ENCODE results near the gene GGNBP2. TPM values are rescaled to one million over a fixed set of nuclear protein-coding genes. Genes with fewer than 3 reads are reported as not detected.
"Not testable (repeated sequence)": the region's sequence is repeated elsewhere in the genome, so short reads cannot be mapped to it uniquely, and the experiment has no call there.

GGNBP2 gene
- total and polyA plus RNA-seq, 2 of the 8 experiments (the other 6 are each of a cell fraction or from before 2014, with no cell fraction given) = 29.2 to 35.8 TPM

DNA sequence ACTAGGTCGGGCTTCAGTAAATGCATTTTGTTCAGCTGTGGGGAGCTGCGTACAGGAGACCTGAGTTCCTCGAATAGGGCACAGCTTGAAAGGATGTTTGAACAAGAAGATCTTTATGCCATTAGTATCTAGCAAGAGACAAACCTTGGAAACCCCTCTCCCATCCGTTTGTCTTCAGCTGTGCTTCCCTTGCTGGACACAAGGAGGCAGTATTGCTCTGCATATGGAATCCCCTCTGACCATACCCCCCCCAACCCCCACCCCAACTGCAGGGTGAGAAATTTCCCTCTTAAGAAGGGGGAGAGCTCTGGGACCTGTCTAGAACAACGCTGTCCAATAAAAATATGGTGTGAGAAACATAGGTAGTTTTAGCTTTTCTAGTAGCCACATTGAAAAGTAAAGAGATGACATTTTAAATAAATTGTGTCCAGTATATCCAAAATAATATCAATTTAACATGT, 58.2 kb downstream of the GGNBP2 start (continued):
- no peak for TF ChIP-seq POLR2A (IDR thresholded peaks at IDR 0.05; ENCODE audit: control extremely low read depth in 1 of 2, low read depth in 2 of 2, low read length in 2 of 2)
- TF ChIP-seq ATF2 (IDR thresholded peaks at IDR 0.05; ENCODE audit: low read length) = no peak

DNA sequence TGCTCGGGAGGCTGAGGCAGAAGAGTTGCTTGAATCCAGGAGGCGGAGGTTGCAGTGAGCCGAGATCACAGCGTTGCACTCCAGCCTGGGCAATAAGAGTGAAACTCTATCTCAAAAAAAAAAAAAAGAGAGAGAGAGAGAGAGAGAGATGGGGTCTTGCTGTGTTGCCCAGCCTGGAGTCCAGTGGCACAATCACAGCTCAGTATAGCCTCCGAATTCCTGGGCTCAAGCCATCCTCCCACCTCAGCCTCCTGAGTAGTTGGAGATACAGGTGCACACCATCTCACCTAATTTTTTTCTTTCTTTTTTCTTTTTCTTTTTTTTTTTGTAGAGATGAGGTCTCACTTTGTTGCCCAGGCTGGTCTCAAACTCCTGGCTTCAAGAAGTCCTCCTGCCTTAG, 60.3 kb downstream of the GGNBP2 start:
- ChIA-PET CTCF (ENCODE audit: partially characterized antibody) (interaction anchor here (2.9 to 5.6 kb wide), 2 partner anchors 10 to 20 kb away, joined by 35 to 84 read pairs; no protein-coding TSS in a partner anchor), POLR2A (ENCODE audit: partially characterized antibody) (interaction anchor here (1.7 kb wide), 1 partner anchor 143 kb away, joined by 4 read pairs; no protein-coding TSS in a partner anchor)
- not testable (repeated sequence) for H3K23ac ChIP-seq (ENCODE audit: insufficient read length); H2BK20ac ChIP-seq (ENCODE audit: low read length); H3K9ac ChIP-seq (replicated peaks in 1 of 4; ENCODE audit: extremely low read depth in 1 of 4, low read depth in 3 of 4, low read length in 3 of 4); H3K56ac ChIP-seq (replicated peaks; ENCODE audit: insufficient read length, low read depth, low read length); H3K79me1 ChIP-seq (ENCODE audit: low read depth, low read length); H4K91ac ChIP-seq (replicated peaks; ENCODE audit: insufficient read length, low read length); H3K14ac ChIP-seq (ENCODE audit: insufficient read length); H3K4ac ChIP-seq (replicated peaks; ENCODE audit: insufficient read length, low read depth, low read length); H2AK5ac ChIP-seq (ENCODE audit: low read depth, low read length); FAIRE-seq; H3K27me3 ChIP-seq (replicated peaks in 1 of 4; ENCODE audit: control insufficient read depth in 3 of 4, extremely low read depth in 1 of 4, insufficient read depth in 3 of 4, low read length in 3 of 4); H2AFZ ChIP-seq (ENCODE audit: low read length); H3K4me3 ChIP-seq (ENCODE audit: extremely low read depth in 1 of 4, insufficient read depth in 2 of 4, low read depth in 3 of 4, low read length in 4 of 4); H4K20me1 ChIP-seq (replicated peaks in 1 of 2; ENCODE audit: control insufficient read depth in 1 of 2, insufficient read depth in 2 of 2, low read length in 2 of 2); H3K27ac ChIP-seq (ENCODE audit: low read depth, low read length); H3K36me3 ChIP-seq (ENCODE audit: control insufficient read depth in 2 of 4, insufficient read depth in 4 of 4, low read length in 3 of 4); H3K9me3 ChIP-seq (ENCODE audit: insufficient read depth in 2 of 2, low read depth in 1 of 2, low read length in 1 of 2); H3K18ac ChIP-seq (ENCODE audit: extremely low read depth, low read length); H2BK15ac ChIP-seq (ENCODE audit: low read length); DNase-seq (ENCODE audit: low read depth in 1 of 2, low spot score in 2 of 2); H4K8ac ChIP-seq (ENCODE audit: extremely low read depth, insufficient read depth, low read length); H2BK5ac ChIP-seq (ENCODE audit: low read depth, low read length); H3K4me2 ChIP-seq (ENCODE audit: insufficient read depth in 1 of 2, low read depth in 2 of 2, low read length in 2 of 2); H4K5ac ChIP-seq (ENCODE audit: insufficient read length, low read depth, low read length); H2BK120ac ChIP-seq (replicated peaks; ENCODE audit: low read depth, low read length); H2BK12ac ChIP-seq (ENCODE audit: low read depth, low read length)
- Histone ChIP-seq H3K23me2 (ENCODE audit: low read depth, low read length) (peaks cover 10% of the 10 kb centered on the region), H3K79me2 (ENCODE audit: control insufficient read depth in 1 of 2, insufficient read depth in 2 of 2, low read length in 2 of 2) (peaks cover 2 to 28% of the 10 kb centered on the region in 2 experiments; a peak in 2 of 4 replicates), H3K4me1 (replicated peaks in 1 of 4; ENCODE audit: control insufficient read depth in 3 of 4, insufficient read depth in 4 of 4, low read length in 3 of 4) (peaks cover 3 to 15% (median 9%) of the 10 kb centered on the region in 4 experiments)
- WGBS, 2 experiments (ENCODE audit: extremely low coverage in 1 of 2, insufficient coverage in 1 of 2, insufficient read length in 1 of 2, insufficient replicate concordance in 2 of 2, low coverage in 1 of 2, low lambda C conversion rate in 2 of 2, missing lambda C conversion rate in 1 of 2) = 100% methylated on average over 2 of the region's 5 CpGs; no CpG with 5 or more reads in 1 of the 2 experiments
